ENCODE measurements around the gene FAM131C.

DNA sequence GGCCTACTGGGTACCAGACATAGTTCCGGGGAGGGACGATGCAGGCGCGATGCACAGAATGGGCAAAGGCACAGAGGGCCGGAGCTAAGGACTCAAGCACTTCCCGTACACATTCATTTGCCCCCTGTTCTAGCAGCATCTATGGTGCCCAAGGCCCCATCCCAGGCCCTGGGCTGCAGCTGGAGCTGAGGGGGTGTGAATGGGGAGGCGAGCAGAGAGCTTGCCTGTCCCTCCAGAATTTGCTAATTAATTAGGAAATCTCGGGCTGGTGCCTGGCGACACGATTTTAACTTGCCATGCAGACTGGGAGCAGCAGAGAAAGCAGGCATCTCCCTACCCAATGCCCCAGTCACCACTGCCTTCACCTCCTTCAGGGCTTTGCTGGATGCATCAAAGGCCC, 46.5 kb upstream of the FAM131C start:
- TF ChIP-seq, protein P1, sequence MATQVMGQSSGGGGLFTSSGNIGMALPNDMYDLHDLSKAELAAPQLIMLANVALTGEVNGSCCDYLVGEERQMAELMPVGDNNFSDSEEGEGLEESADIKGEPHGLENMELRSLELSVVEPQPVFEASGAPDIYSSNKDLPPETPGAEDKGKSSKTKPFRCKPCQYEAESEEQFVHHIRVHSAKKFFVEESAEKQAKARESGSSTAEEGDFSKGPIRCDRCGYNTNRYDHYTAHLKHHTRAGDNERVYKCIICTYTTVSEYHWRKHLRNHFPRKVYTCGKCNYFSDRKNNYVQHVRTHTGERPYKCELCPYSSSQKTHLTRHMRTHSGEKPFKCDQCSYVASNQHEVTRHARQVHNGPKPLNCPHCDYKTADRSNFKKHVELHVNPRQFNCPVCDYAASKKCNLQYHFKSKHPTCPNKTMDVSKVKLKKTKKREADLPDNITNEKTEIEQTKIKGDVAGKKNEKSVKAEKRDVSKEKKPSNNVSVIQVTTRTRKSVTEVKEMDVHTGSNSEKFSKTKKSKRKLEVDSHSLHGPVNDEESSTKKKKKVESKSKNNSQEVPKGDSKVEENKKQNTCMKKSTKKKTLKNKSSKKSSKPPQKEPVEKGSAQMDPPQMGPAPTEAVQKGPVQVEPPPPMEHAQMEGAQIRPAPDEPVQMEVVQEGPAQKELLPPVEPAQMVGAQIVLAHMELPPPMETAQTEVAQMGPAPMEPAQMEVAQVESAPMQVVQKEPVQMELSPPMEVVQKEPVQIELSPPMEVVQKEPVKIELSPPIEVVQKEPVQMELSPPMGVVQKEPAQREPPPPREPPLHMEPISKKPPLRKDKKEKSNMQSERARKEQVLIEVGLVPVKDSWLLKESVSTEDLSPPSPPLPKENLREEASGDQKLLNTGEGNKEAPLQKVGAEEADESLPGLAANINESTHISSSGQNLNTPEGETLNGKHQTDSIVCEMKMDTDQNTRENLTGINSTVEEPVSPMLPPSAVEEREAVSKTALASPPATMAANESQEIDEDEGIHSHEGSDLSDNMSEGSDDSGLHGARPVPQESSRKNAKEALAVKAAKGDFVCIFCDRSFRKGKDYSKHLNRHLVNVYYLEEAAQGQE (IDR thresholded peaks at IDR 0.05; ENCODE audit: unreplicated experiment), result no peak
- TF ChIP-seq, protein P2, sequence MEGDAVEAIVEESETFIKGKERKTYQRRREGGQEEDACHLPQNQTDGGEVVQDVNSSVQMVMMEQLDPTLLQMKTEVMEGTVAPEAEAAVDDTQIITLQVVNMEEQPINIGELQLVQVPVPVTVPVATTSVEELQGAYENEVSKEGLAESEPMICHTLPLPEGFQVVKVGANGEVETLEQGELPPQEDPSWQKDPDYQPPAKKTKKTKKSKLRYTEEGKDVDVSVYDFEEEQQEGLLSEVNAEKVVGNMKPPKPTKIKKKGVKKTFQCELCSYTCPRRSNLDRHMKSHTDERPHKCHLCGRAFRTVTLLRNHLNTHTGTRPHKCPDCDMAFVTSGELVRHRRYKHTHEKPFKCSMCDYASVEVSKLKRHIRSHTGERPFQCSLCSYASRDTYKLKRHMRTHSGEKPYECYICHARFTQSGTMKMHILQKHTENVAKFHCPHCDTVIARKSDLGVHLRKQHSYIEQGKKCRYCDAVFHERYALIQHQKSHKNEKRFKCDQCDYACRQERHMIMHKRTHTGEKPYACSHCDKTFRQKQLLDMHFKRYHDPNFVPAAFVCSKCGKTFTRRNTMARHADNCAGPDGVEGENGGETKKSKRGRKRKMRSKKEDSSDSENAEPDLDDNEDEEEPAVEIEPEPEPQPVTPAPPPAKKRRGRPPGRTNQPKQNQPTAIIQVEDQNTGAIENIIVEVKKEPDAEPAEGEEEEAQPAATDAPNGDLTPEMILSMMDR (conservative IDR thresholded peaks at IDR 0.05; ENCODE audit: low read depth in 2 of 2), result no peak
- TF ChIP-seq POLR2AphosphoS5 (IDR thresholded peaks at IDR 0.05; ENCODE audit: low read depth) (no peak), CREB1 (CRISPR knock-in tag; IDR thresholded peaks at IDR 0.05; ENCODE audit: low read depth) (no peak), ZNF331 (CRISPR knock-in tag; IDR thresholded peaks at IDR 0.05; ENCODE audit: low read depth) (no peak)
- TF ChIP-seq, protein P3, sequence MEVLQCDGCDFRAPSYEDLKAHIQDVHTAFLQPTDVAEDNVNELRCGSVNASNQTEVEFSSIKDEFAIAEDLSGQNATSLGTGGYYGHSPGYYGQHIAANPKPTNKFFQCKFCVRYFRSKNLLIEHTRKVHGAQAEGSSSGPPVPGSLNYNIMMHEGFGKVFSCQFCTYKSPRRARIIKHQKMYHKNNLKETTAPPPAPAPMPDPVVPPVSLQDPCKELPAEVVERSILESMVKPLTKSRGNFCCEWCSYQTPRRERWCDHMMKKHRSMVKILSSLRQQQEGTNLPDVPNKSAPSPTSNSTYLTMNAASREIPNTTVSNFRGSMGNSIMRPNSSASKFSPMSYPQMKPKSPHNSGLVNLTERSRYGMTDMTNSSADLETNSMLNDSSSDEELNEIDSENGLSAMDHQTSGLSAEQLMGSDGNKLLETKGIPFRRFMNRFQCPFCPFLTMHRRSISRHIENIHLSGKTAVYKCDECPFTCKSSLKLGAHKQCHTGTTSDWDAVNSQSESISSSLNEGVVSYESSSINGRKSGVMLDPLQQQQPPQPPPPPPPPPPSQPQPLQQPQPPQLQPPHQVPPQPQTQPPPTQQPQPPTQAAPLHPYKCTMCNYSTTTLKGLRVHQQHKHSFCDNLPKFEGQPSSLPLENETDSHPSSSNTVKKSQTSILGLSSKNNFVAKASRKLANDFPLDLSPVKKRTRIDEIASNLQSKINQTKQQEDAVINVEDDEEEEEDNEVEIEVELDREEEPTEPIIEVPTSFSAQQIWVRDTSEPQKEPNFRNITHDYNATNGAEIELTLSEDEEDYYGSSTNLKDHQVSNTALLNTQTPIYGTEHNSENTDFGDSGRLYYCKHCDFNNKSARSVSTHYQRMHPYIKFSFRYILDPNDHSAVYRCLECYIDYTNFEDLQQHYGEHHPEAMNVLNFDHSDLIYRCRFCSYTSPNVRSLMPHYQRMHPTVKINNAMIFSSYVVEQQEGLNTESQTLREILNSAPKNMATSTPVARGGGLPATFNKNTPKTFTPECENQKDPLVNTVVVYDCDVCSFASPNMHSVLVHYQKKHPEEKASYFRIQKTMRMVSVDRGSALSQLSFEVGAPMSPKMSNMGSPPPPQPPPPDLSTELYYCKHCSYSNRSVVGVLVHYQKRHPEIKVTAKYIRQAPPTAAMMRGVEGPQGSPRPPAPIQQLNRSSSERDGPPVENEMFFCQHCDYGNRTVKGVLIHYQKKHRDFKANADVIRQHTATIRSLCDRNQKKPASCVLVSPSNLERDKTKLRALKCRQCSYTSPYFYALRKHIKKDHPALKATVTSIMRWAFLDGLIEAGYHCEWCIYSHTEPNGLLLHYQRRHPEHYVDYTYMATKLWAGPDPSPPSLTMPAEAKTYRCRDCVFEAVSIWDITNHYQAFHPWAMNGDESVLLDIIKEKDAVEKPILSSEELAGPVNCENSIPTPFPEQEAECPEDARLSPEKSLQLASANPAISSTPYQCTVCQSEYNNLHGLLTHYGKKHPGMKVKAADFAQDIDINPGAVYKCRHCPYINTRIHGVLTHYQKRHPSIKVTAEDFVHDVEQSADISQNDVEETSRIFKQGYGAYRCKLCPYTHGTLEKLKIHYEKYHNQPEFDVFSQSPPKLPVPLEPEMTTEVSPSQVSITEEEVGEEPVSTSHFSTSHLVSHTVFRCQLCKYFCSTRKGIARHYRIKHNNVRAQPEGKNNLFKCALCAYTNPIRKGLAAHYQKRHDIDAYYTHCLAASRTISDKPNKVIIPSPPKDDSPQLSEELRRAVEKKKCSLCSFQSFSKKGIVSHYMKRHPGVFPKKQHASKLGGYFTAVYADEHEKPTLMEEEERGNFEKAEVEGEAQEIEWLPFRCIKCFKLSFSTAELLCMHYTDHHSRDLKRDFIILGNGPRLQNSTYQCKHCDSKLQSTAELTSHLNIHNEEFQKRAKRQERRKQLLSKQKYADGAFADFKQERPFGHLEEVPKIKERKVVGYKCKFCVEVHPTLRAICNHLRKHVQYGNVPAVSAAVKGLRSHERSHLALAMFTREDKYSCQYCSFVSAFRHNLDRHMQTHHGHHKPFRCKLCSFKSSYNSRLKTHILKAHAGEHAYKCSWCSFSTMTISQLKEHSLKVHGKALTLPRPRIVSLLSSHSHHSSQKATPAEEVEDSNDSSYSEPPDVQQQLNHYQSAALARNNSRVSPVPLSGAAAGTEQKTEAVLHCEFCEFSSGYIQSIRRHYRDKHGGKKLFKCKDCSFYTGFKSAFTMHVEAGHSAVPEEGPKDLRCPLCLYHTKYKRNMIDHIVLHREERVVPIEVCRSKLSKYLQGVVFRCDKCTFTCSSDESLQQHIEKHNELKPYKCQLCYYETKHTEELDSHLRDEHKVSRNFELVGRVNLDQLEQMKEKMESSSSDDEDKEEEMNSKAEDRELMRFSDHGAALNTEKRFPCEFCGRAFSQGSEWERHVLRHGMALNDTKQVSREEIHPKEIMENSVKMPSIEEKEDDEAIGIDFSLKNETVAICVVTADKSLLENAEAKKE (CRISPR knock-in tag; IDR thresholded peaks at IDR 0.05), result no peak

Measured in GM23338 (cell line).